SK-N-MC (cell line): ENCODE results near the gene SLAIN2.

Experiments used
- EZH2 ChIP-seq: fragments of 200-600 bp; sonication (generic); IDR thresholded peaks from one replicate; pipeline ENCODE4 v1.6.1; 2017; ENCODE audit warnings: antibody characterized with exemption
- POLR2AphosphoS5 ChIP-seq: IDR thresholded peaks from 2 replicates; pipeline ENCODE4 v1.6.1; 2012; ENCODE audit warnings: mild to moderate bottlenecking, low read depth, low read length, borderline replicate concordance

- TF ChIP-seq EZH2 (no peak), POLR2AphosphoS5 (no peak)
Measured at GRCh38 chr4:48343551-48343950, 2.2 kb downstream of the SLAIN2 start.
